Liver (tissue), 9 donors: Measurements from ENCODE around the gene USP47. TPM values are rescaled to one million over a fixed set of nuclear protein-coding genes. Genes with fewer than 3 reads are reported as not detected.

ENCODE experiments used
- DNase-seq: peaks from one replicate; pipeline ENCODE4 v3.0.0-alpha.2; 2017; ENCODE audit warnings: low spot score
- H3K27ac ChIP-seq, 2 donors: one replicate each; pipeline ENCODE4 v1.7.0; 2013; ENCODE audit warnings: inconsistent platforms in 2 of 2, low read length in 2 of 2, control low read depth in 1 of 2, low read depth in 1 of 2, mild to moderate bottlenecking in 1 of 2
- H3K27me3 ChIP-seq, 4 donors: one replicate each; pipeline versions ENCODE4 v1.6.1 to v1.7.0; 2013; ENCODE audit warnings: low read length in 3 of 4, inconsistent platforms in 1 of 4, mild to moderate bottlenecking in 1 of 4, moderate library complexity in 1 of 4; ENCODE audit not compliant: control insufficient read depth in 4 of 4, insufficient read depth in 4 of 4
- H3K36me3 ChIP-seq, 4 donors: one replicate each; pipeline versions ENCODE4 v1.6.1 to v1.7.0; 2013; ENCODE audit warnings: low read length in 3 of 4, mild to moderate bottlenecking in 3 of 4, low read depth in 1 of 4, moderate library complexity in 1 of 4; ENCODE audit not compliant: control insufficient read depth in 4 of 4, insufficient read depth in 3 of 4
- H3K4me1 ChIP-seq, 4 donors: one replicate each; pipeline versions ENCODE4 v1.6.1 to v1.7.0; 2013; ENCODE audit warnings: low read length in 3 of 4, mild to moderate bottlenecking in 3 of 4, moderate library complexity in 1 of 4; ENCODE audit not compliant: control insufficient read depth in 4 of 4, insufficient read depth in 4 of 4
- H3K4me3 ChIP-seq, 3 donors: one replicate each; pipeline versions ENCODE4 v1.6.1 to v1.7.0; 2013; ENCODE audit warnings: low read length in 3 of 3, control low read depth in 1 of 3, low read depth in 1 of 3, mild to moderate bottlenecking in 1 of 3
- H3K9ac ChIP-seq, 2 donors: one replicate each; pipeline ENCODE4 v1.7.0; 2013; ENCODE audit warnings: low read length in 2 of 2, mild to moderate bottlenecking in 2 of 2, moderate library complexity in 2 of 2, control low read depth in 1 of 2, low read depth in 1 of 2
- H3K9me3 ChIP-seq, 4 donors: one replicate each; pipeline versions ENCODE4 v1.6.1 to v1.7.0; 2013; ENCODE audit warnings: low read length in 3 of 4; ENCODE audit not compliant: control insufficient read depth in 4 of 4
- EGR1 ChIP-seq, 2 donors: IDR thresholded peaks; 2 replicates each; pipeline ENCODE4 v1.6.1; 2016 to 2018; ENCODE audit warnings: antibody characterized with exemption in 2 of 2, low read depth in 2 of 2
- FOXA1 ChIP-seq: IDR thresholded peaks from 2 replicates; pipeline ENCODE4 v1.6.1; 2016; ENCODE audit warnings: antibody characterized with exemption
- FOXA2 ChIP-seq: IDR thresholded peaks from 2 replicates; pipeline ENCODE4 v1.6.1; 2016; ENCODE audit warnings: antibody characterized with exemption
- GABPA ChIP-seq, 2 donors: IDR thresholded peaks in 1 of 2; conservative IDR thresholded peaks in 1 of 2; 2 replicates each; pipeline ENCODE4 v1.6.1; 2016; ENCODE audit warnings: antibody characterized with exemption in 2 of 2, mild to moderate bottlenecking in 1 of 2, moderate library complexity in 1 of 2
- HNF4A ChIP-seq, 2 donors: conservative IDR thresholded peaks; 2 replicates each; pipeline ENCODE4 v1.6.1; 2016; ENCODE audit warnings: antibody characterized with exemption in 2 of 2, mild to moderate bottlenecking in 2 of 2
- HNF4G ChIP-seq: IDR thresholded peaks from 2 replicates; pipeline ENCODE4 v1.6.1; 2016; ENCODE audit warnings: antibody characterized with exemption
- JUND ChIP-seq, 2 donors: IDR thresholded peaks; 2 replicates each; pipeline ENCODE4 v1.6.1; 2016; ENCODE audit warnings: antibody characterized with exemption in 2 of 2
- MAX ChIP-seq: IDR thresholded peaks from 2 replicates; pipeline ENCODE4 v1.6.1; 2016; ENCODE audit warnings: antibody characterized with exemption
- NR2F2 ChIP-seq: IDR thresholded peaks from 2 replicates; pipeline ENCODE4 v1.6.1; 2016; ENCODE audit warnings: antibody characterized with exemption
- RAD21 ChIP-seq, 2 donors: IDR thresholded peaks; 2 replicates each; pipeline ENCODE4 v1.6.1; 2016; ENCODE audit warnings: antibody characterized with exemption in 2 of 2, mild to moderate bottlenecking in 2 of 2
- RXRA ChIP-seq, 2 donors: IDR thresholded peaks; 2 replicates each; pipeline ENCODE4 v1.6.1; 2017 to 2018; ENCODE audit warnings: antibody characterized with exemption in 2 of 2, mild to moderate bottlenecking in 1 of 2
- SP1 ChIP-seq: IDR thresholded peaks from 2 replicates; pipeline ENCODE4 v1.6.1; 2018; ENCODE audit warnings: antibody characterized with exemption, mild to moderate bottlenecking
- TAF1 ChIP-seq: conservative IDR thresholded peaks from 2 replicates; pipeline ENCODE4 v1.6.1; 2016; ENCODE audit warnings: antibody characterized with exemption, mild to moderate bottlenecking
- YY1 ChIP-seq: IDR thresholded peaks from 2 replicates; pipeline ENCODE4 v1.6.1; 2016; ENCODE audit warnings: antibody characterized with exemption, mild to moderate bottlenecking
- ZBTB33 ChIP-seq: IDR thresholded peaks from 2 replicates; pipeline ENCODE4 v1.6.1; 2016; ENCODE audit warnings: antibody characterized with exemption
- WGBS: extraction: QIAGEN DNeasy Blood & Tissue Kit; methylation state at CpG from one replicate; pipeline ENCODE4 v1.1.7; 2013; 5-methylcytosine and 5-hydroxymethylcytosine counted together
- polyA plus RNA-seq, 2 donors: library from polyadenylated mRNA; stranded (reverse) in 1 of 2; unstranded in 1 of 2; fragments of 200-250 nt in 1 of 2; fragments of >200 nt in 1 of 2; fragmentation: Nextera tagmentation in 1 of 2; extraction: Ambion mirVana in 1 of 2; gene quantifications; one replicate each; pipeline versions ENCODE4 v1.2.1 to v1.2.3, GENCODE V29; 2013 to 2015
- total RNA-seq, 2 donors: library from RNA; depleted of rRNA; stranded (reverse); fragments of >200 nt; gene quantifications; one replicate each; pipeline ENCODE4 v1.2.3, GENCODE V29; 2014
- TF ChIP-seq, protein P1 (sequence below): IDR thresholded peaks from 2 replicates; pipeline ENCODE4 v1.6.1; 2016; ENCODE audit warnings: antibody characterized with exemption, mild to moderate bottlenecking
- TF ChIP-seq, protein P2 (sequence below): IDR thresholded peaks from 2 replicates; pipeline ENCODE4 v1.6.1; 2016; ENCODE audit warnings: antibody characterized with exemption
- TF ChIP-seq, protein P3 (sequence below): fragments of 150-350 bp; IDR thresholded peaks from 2 replicates; pipeline ENCODE4 v1.5.1; 2017; ENCODE audit warnings: improper control_type of control experiment, low read depth, low read length; ENCODE audit not compliant: missing input control
- donor health status: healthy.
- donor health status: healthy.
- donor health status: healthy.
- donor health status: healthy.
- donor health status: healthy.

The USP47 gene
- total and polyA plus RNA-seq, 4 donors: 14.9 to 55.1 (median 32.2) TPM

DNA sequence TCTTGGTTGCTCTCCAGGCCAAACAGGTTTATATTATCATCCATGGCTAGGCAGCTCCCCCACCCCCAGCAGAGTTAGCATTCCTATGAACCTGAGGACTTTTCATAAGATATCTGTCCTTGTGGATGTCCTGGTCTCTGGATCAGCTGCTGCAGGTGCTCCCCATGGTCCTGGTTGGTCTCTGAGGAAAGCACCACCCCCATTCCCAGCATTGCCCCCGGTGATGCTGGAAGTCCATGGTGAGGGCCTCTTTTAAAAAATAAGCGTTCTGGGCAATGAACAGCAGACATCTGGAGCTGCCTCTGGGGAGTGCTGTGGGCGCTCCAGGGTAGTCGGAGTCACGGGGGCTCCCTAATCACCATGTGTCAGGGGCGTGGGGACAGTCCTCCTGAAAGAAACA lies 140.1 kb downstream of the USP47 start:
- WGBS: 97% methylated on average over 6 of the region's 6 CpGs
- no peaks in the 10 kb centered on the region for H3K9me3 ChIP-seq
- TF ChIP-seq HNF4A (conservative IDR thresholded peaks at IDR 0.05) (no peak), TAF1 (no peak), RAD21 (IDR thresholded peaks at IDR 0.05) (no peak), FOXA2 (no peak), FOXA1 (no peak), NR2F2 (no peak), JUND (IDR thresholded peaks at IDR 0.05) (no peak), YY1 (no peak), SP1 (no peak), RXRA (IDR thresholded peaks at IDR 0.05) (no peak), ZBTB33 (no peak), GABPA (IDR thresholded peaks at IDR 0.05 in 1 of 2, conservative IDR thresholded peaks at IDR 0.05 in 1 of 2) (no peak), EGR1 (IDR thresholded peaks at IDR 0.05; ENCODE audit: low read depth in 2 of 2) (no peak)
- TF ChIP-seq, protein P1, sequence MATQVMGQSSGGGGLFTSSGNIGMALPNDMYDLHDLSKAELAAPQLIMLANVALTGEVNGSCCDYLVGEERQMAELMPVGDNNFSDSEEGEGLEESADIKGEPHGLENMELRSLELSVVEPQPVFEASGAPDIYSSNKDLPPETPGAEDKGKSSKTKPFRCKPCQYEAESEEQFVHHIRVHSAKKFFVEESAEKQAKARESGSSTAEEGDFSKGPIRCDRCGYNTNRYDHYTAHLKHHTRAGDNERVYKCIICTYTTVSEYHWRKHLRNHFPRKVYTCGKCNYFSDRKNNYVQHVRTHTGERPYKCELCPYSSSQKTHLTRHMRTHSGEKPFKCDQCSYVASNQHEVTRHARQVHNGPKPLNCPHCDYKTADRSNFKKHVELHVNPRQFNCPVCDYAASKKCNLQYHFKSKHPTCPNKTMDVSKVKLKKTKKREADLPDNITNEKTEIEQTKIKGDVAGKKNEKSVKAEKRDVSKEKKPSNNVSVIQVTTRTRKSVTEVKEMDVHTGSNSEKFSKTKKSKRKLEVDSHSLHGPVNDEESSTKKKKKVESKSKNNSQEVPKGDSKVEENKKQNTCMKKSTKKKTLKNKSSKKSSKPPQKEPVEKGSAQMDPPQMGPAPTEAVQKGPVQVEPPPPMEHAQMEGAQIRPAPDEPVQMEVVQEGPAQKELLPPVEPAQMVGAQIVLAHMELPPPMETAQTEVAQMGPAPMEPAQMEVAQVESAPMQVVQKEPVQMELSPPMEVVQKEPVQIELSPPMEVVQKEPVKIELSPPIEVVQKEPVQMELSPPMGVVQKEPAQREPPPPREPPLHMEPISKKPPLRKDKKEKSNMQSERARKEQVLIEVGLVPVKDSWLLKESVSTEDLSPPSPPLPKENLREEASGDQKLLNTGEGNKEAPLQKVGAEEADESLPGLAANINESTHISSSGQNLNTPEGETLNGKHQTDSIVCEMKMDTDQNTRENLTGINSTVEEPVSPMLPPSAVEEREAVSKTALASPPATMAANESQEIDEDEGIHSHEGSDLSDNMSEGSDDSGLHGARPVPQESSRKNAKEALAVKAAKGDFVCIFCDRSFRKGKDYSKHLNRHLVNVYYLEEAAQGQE: no peak
- TF ChIP-seq, protein P2, sequence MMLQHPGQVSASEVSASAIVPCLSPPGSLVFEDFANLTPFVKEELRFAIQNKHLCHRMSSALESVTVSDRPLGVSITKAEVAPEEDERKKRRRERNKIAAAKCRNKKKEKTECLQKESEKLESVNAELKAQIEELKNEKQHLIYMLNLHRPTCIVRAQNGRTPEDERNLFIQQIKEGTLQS: no peak
- TF ChIP-seq, protein P3, sequence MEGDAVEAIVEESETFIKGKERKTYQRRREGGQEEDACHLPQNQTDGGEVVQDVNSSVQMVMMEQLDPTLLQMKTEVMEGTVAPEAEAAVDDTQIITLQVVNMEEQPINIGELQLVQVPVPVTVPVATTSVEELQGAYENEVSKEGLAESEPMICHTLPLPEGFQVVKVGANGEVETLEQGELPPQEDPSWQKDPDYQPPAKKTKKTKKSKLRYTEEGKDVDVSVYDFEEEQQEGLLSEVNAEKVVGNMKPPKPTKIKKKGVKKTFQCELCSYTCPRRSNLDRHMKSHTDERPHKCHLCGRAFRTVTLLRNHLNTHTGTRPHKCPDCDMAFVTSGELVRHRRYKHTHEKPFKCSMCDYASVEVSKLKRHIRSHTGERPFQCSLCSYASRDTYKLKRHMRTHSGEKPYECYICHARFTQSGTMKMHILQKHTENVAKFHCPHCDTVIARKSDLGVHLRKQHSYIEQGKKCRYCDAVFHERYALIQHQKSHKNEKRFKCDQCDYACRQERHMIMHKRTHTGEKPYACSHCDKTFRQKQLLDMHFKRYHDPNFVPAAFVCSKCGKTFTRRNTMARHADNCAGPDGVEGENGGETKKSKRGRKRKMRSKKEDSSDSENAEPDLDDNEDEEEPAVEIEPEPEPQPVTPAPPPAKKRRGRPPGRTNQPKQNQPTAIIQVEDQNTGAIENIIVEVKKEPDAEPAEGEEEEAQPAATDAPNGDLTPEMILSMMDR: no peak
- no peaks in the 10 kb centered on the region for H3K27me3 ChIP-seq
- H3K4me3 ChIP-seq: no peak overlapping the region
- H3K9ac ChIP-seq: no peak overlapping the region
- no peak for DNase-seq
- no peak overlapping the region for H3K27ac ChIP-seq
- peaks cover 2 to 6% (median 5%) of the 10 kb centered on the region in 4 donors for H3K4me1 ChIP-seq
- no peaks in the 10 kb centered on the region for H3K36me3 ChIP-seq

DNA sequence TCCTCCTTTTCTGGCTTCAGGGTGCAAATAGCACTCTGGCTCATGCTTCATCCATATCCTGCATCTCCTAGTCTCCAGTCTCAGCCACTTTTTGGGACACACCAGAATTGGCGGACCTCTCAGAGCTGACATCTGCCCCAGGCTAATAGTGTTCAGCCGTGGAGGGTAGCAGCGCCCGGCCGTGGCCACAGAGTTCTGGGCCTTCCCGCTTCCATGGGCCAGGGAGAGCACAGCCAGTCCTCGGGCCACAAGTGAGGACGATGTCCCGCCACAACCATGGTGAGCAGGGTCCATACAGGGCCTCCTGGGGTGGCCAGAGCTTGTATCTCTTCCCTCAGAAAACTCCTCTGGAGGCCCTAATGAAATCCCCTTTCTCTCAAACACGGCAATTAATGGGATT lies 140.7 kb downstream of the USP47 start:
- WGBS: 97% methylated on average over 10 of the region's 10 CpGs
- TF ChIP-seq TAF1: no peak
- TF ChIP-seq EGR1 (IDR thresholded peaks at IDR 0.05; ENCODE audit: low read depth in 2 of 2): no peak
- no peak for TF ChIP-seq NR2F2
- TF ChIP-seq FOXA2: no peak
- TF ChIP-seq MAX: no peak
- TF ChIP-seq SP1: no peak
- TF ChIP-seq RAD21 (IDR thresholded peaks at IDR 0.05): no peak
- no peak for TF ChIP-seq GABPA (IDR thresholded peaks at IDR 0.05 in 1 of 2, conservative IDR thresholded peaks at IDR 0.05 in 1 of 2)
- no peak for TF ChIP-seq HNF4G
- TF ChIP-seq YY1: no peak
- Histone ChIP-seq H3K36me3 (no peaks in the 10 kb centered on the region), H3K9me3 (no peaks in the 10 kb centered on the region), H3K9ac (no peak overlapping the region), H3K27me3 (no peaks in the 10 kb centered on the region), H3K4me1 (peaks cover 0 to 1% (median 0%) of the 10 kb centered on the region in 4 donors), H3K4me3 (no peak overlapping the region), H3K27ac (no peak overlapping the region)
- DNase-seq: no peak
